ENCODE data around the gene SEC31A. TPM values are rescaled to one million over a fixed set of nuclear protein-coding genes. Genes with fewer than 3 reads are reported as not detected.

SEC31A gene
- total and polyA plus RNA-seq, 2 experiments from 2014 or later, result 91.0 to 98.8 TPM

DNA sequence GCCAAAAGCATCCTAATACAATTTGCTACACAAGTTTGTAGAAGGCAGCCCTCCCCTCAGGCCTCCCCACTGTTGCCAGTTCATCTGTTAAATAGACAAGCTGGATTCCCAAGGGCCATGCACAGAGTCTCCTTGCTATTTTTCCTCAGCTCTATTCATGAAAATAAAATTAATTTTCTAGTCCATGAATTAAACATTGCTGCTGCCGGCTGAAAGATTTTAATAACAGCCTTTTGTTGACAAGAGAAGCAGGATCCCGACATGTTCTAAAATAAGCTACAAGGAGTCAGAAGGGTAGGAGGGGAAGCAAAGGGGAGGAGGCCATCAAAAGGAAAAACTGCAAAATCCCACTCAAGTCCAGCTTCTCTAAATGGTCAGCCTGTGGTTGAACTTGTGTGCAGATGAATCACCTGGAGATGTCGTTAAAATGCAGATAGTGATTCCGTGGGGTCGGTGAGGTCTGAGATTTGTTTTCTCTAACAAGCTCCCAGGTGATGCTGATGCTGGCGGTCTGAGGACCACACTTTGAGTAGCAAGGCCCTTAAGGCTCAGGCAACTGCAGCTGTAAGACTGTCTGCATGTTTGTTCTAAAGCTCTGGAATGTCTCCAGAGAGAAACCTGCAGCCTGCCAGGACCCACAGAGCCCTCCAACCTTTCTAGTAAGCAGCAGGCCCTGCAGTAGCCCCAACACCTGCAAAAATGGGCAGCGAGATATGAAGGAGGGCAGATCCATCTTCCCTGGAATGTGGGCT lies 101.8 kb downstream of the SEC31A start:
- no peaks in the 10 kb centered on the region for H3K79me2 ChIP-seq (replicated peaks; ENCODE audit: insufficient read depth)
- Mint-ChIP-seq H3K4me1 (peaks cover 18% of the 10 kb centered on the region), H3K4me3 (no peak overlapping the region), H3K36me3 (ENCODE audit: low read depth) (0 out of 3 replicates have a peak, but pooled peaks cover 3% of the 10 kb centered on the region), H3K27me3 (ENCODE audit: insufficient read depth, low read depth, poor library complexity) (peaks cover 100% of the 10 kb centered on the region), H3K9me3 (no peaks in the 10 kb centered on the region; the same call in 2 of the 3 replicates), H3K27ac (no peak overlapping the region)
- no peak overlapping the region for H3K27ac ChIP-seq (ENCODE audit: low read depth)
- H3K4me1 ChIP-seq (ENCODE audit: insufficient read depth), result peaks cover 23% of the 10 kb centered on the region
- no peak overlapping the region for H3K4me2 ChIP-seq
- peak; percentile 24 for DNase-seq (ENCODE audit: low spot score)
- H3K27me3 ChIP-seq (ENCODE audit: insufficient read depth), result peaks cover 100% of the 10 kb centered on the region
- H3K36me3 ChIP-seq (ENCODE audit: insufficient read depth), result no peaks in the 10 kb centered on the region
- ATAC-seq, result no peak
- TF ChIP-seq, protein P1, sequence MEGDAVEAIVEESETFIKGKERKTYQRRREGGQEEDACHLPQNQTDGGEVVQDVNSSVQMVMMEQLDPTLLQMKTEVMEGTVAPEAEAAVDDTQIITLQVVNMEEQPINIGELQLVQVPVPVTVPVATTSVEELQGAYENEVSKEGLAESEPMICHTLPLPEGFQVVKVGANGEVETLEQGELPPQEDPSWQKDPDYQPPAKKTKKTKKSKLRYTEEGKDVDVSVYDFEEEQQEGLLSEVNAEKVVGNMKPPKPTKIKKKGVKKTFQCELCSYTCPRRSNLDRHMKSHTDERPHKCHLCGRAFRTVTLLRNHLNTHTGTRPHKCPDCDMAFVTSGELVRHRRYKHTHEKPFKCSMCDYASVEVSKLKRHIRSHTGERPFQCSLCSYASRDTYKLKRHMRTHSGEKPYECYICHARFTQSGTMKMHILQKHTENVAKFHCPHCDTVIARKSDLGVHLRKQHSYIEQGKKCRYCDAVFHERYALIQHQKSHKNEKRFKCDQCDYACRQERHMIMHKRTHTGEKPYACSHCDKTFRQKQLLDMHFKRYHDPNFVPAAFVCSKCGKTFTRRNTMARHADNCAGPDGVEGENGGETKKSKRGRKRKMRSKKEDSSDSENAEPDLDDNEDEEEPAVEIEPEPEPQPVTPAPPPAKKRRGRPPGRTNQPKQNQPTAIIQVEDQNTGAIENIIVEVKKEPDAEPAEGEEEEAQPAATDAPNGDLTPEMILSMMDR (conservative IDR thresholded peaks at IDR 0.05; ENCODE audit: low read depth in 2 of 2), result no peak
- no peak for TF ChIP-seq CREB1 (CRISPR knock-in tag; IDR thresholded peaks at IDR 0.05; ENCODE audit: low read depth)
- no peak for TF ChIP-seq STAT1 (IDR thresholded peaks at IDR 0.05; ENCODE audit: unreplicated experiment)
- TF ChIP-seq, protein P2, sequence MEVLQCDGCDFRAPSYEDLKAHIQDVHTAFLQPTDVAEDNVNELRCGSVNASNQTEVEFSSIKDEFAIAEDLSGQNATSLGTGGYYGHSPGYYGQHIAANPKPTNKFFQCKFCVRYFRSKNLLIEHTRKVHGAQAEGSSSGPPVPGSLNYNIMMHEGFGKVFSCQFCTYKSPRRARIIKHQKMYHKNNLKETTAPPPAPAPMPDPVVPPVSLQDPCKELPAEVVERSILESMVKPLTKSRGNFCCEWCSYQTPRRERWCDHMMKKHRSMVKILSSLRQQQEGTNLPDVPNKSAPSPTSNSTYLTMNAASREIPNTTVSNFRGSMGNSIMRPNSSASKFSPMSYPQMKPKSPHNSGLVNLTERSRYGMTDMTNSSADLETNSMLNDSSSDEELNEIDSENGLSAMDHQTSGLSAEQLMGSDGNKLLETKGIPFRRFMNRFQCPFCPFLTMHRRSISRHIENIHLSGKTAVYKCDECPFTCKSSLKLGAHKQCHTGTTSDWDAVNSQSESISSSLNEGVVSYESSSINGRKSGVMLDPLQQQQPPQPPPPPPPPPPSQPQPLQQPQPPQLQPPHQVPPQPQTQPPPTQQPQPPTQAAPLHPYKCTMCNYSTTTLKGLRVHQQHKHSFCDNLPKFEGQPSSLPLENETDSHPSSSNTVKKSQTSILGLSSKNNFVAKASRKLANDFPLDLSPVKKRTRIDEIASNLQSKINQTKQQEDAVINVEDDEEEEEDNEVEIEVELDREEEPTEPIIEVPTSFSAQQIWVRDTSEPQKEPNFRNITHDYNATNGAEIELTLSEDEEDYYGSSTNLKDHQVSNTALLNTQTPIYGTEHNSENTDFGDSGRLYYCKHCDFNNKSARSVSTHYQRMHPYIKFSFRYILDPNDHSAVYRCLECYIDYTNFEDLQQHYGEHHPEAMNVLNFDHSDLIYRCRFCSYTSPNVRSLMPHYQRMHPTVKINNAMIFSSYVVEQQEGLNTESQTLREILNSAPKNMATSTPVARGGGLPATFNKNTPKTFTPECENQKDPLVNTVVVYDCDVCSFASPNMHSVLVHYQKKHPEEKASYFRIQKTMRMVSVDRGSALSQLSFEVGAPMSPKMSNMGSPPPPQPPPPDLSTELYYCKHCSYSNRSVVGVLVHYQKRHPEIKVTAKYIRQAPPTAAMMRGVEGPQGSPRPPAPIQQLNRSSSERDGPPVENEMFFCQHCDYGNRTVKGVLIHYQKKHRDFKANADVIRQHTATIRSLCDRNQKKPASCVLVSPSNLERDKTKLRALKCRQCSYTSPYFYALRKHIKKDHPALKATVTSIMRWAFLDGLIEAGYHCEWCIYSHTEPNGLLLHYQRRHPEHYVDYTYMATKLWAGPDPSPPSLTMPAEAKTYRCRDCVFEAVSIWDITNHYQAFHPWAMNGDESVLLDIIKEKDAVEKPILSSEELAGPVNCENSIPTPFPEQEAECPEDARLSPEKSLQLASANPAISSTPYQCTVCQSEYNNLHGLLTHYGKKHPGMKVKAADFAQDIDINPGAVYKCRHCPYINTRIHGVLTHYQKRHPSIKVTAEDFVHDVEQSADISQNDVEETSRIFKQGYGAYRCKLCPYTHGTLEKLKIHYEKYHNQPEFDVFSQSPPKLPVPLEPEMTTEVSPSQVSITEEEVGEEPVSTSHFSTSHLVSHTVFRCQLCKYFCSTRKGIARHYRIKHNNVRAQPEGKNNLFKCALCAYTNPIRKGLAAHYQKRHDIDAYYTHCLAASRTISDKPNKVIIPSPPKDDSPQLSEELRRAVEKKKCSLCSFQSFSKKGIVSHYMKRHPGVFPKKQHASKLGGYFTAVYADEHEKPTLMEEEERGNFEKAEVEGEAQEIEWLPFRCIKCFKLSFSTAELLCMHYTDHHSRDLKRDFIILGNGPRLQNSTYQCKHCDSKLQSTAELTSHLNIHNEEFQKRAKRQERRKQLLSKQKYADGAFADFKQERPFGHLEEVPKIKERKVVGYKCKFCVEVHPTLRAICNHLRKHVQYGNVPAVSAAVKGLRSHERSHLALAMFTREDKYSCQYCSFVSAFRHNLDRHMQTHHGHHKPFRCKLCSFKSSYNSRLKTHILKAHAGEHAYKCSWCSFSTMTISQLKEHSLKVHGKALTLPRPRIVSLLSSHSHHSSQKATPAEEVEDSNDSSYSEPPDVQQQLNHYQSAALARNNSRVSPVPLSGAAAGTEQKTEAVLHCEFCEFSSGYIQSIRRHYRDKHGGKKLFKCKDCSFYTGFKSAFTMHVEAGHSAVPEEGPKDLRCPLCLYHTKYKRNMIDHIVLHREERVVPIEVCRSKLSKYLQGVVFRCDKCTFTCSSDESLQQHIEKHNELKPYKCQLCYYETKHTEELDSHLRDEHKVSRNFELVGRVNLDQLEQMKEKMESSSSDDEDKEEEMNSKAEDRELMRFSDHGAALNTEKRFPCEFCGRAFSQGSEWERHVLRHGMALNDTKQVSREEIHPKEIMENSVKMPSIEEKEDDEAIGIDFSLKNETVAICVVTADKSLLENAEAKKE (CRISPR knock-in tag; IDR thresholded peaks at IDR 0.05), result no peak
- TF ChIP-seq, protein P3, sequence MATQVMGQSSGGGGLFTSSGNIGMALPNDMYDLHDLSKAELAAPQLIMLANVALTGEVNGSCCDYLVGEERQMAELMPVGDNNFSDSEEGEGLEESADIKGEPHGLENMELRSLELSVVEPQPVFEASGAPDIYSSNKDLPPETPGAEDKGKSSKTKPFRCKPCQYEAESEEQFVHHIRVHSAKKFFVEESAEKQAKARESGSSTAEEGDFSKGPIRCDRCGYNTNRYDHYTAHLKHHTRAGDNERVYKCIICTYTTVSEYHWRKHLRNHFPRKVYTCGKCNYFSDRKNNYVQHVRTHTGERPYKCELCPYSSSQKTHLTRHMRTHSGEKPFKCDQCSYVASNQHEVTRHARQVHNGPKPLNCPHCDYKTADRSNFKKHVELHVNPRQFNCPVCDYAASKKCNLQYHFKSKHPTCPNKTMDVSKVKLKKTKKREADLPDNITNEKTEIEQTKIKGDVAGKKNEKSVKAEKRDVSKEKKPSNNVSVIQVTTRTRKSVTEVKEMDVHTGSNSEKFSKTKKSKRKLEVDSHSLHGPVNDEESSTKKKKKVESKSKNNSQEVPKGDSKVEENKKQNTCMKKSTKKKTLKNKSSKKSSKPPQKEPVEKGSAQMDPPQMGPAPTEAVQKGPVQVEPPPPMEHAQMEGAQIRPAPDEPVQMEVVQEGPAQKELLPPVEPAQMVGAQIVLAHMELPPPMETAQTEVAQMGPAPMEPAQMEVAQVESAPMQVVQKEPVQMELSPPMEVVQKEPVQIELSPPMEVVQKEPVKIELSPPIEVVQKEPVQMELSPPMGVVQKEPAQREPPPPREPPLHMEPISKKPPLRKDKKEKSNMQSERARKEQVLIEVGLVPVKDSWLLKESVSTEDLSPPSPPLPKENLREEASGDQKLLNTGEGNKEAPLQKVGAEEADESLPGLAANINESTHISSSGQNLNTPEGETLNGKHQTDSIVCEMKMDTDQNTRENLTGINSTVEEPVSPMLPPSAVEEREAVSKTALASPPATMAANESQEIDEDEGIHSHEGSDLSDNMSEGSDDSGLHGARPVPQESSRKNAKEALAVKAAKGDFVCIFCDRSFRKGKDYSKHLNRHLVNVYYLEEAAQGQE (IDR thresholded peaks at IDR 0.05; ENCODE audit: unreplicated experiment), result no peak
- TF ChIP-seq NANOG (IDR thresholded peaks at IDR 0.05; ENCODE audit: borderline replicate concordance), result no peak
- no peak for TF ChIP-seq ZNF114 (CRISPR knock-in tag; IDR thresholded peaks at IDR 0.05)
- no peak for TF ChIP-seq POLR2AphosphoS5 (IDR thresholded peaks at IDR 0.05; ENCODE audit: low read depth)
- TF ChIP-seq JUNB (IDR thresholded peaks at IDR 0.05; ENCODE audit: unreplicated experiment), result no peak
- no peak for TF ChIP-seq EZH2phosphoT487 (IDR thresholded peaks at IDR 0.05; ENCODE audit: unreplicated experiment)
- TF ChIP-seq EZH2 (IDR thresholded peaks at IDR 0.05; ENCODE audit: low read depth, unreplicated experiment), result no peak
- TF ChIP-seq, protein P4, sequence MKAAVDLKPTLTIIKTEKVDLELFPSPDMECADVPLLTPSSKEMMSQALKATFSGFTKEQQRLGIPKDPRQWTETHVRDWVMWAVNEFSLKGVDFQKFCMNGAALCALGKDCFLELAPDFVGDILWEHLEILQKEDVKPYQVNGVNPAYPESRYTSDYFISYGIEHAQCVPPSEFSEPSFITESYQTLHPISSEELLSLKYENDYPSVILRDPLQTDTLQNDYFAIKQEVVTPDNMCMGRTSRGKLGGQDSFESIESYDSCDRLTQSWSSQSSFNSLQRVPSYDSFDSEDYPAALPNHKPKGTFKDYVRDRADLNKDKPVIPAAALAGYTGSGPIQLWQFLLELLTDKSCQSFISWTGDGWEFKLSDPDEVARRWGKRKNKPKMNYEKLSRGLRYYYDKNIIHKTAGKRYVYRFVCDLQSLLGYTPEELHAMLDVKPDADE (IDR thresholded peaks at IDR 0.05), result no peak
- no peak for TF ChIP-seq ZNF331 (CRISPR knock-in tag; IDR thresholded peaks at IDR 0.05; ENCODE audit: low read depth)
- peaks cover 25% of the 10 kb centered on the region for H4K20me1 ChIP-seq (replicated peaks; ENCODE audit: insufficient read depth)
- H3K9me2 ChIP-seq (ENCODE audit: insufficient read depth), result no peaks in the 10 kb centered on the region
- no peak overlapping the region for H2AFZ ChIP-seq
- no peaks in the 10 kb centered on the region for H3F3A ChIP-seq (replicated peaks; ENCODE audit: low read depth)
- H3K4me3 ChIP-seq, result no peak overlapping the region

Measured in GM23338 (cell line).